ENCODE measurements around the gene RXRA.
A peak's percentile ranks its signal among the peaks of the same experiment; 100 is the strongest.

The RXRA gene

DNA sequence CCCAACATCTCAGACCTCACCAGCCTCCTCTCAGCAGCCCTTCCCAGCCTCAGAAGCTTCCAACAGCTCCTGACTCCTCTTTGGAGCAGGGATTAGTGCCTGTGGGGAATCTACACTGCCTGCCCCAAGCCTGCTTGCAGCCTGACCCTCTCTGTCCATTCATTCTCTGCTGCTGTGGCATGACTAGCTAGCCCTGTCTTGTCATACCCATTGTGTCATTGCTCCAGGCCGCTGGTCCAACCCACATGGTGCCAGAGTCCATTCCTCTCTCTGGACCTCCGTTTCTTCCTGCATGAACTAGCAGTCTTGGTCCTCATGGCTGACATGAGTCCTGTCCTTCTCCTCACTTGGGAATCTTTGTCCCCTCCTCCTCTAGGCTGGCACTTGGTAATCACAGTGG lies 12.8 kb upstream of the RXRA start:
- H3K4me3 ChIP-seq (ENCODE audit: low read depth, low read length) = no peak overlapping the region
- DNase-seq (ENCODE audit: low read depth, low spot score) = no peak
- in situ Hi-C loops (cut with HindIII; ENCODE audit: low sequenced_read_pairs) = loop anchor here (10.0 kb wide), 1 partner anchor 131 kb away; no protein-coding TSS in a partner anchor
- no peak for TF ChIP-seq CTCF (IDR thresholded peaks at IDR 0.05; ENCODE audit: low read depth, low read length)

GRCh38 chr9:134314039-134314949 lies 12.0 kb upstream of the RXRA start:
- no peak for TF ChIP-seq CTCF (IDR thresholded peaks at IDR 0.05; ENCODE audit: low read depth, low read length)
- DNase-seq (ENCODE audit: low read depth, low spot score) = no peak
- in situ Hi-C loops (cut with HindIII; ENCODE audit: low sequenced_read_pairs) = loop anchor here (10.0 kb wide), 1 partner anchor 131 kb away; no protein-coding TSS in a partner anchor
- no peak overlapping the region for H3K4me3 ChIP-seq (ENCODE audit: low read depth, low read length)

DNA sequence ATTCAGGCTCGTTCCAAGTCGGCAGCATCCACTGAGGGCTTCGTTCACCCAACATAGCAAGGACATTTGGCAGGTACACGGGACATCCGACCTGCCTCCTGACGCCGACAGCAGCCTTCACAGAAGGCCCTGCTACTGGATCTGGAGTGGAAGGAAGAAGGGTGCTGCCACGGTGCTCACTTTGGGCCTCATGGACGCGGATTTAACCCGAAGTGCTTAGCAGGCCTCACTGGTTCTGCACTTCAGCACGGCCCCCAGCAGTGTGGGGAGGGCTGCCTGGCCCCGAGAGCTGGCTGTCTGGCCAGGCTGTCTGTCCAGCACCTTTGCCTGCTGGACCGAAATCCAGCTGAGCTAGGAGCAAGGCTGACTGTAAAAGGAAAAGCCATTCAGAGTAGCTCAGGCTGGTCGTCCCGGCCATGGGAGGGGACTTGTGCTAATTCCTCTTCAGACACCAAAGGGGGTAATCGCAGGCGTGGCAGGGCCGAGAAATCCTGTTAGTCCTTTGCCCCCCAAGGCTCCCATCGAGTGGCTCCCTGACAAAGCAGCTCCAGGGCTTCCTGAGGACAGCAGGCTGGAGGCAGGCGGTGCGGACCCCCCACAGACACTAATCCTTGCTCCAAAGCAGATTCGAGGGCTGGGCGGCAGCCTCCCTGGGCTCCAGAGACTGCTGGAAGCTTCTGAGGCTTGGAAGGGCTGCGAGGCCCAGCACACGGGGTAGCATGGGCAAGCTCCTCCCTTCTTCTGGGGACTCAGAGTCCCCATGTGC lies 11.1 kb upstream of the RXRA start:
- TF ChIP-seq CTCF (IDR thresholded peaks at IDR 0.05; ENCODE audit: low read depth, low read length) = no peak
- H3K4me3 ChIP-seq (ENCODE audit: low read depth, low read length) = no peak overlapping the region
- DNase-seq (ENCODE audit: low read depth, low spot score) = no peak
- in situ Hi-C loops (cut with HindIII; ENCODE audit: low sequenced_read_pairs) = loop anchor here (10.0 kb wide), 1 partner anchor 130 kb away; no protein-coding TSS in a partner anchor

DNA sequence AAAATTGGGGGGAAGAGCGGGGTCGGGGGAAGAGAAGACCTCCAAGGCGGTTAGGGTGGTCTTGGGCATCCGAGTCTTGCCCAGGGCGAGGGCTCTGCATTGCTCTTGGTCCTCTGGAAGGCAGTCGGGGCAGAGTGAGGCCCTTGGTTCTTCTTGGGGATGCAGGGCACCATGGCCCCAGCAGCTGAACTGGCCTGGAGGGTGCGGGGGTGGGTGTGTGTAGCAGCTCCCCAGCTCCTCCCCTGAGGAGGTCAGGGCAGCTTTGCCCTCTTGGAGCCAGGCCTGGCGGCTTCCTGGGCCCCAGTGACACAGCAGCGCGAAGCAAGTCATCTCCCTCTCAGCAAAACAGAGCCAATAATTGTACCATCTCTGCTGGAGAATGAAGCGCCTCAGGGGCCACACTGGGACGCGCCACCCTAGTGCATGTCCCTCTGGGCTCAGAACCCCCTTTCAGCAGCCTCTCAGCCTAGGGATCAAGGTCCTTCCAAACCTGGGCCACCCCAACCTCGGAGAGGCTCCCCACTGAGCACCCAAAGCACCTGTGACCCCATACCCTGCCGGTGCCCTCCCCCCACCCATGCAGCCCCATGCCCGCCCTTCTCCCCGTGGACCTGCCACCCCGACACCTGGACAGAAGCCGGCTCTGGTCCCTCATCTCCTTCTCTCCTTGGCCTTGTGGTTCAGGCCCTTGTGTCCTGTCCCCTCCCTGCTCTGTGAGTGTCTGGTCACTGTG lies 10.4 kb upstream of the RXRA start:
- TF ChIP-seq CTCF (IDR thresholded peaks at IDR 0.05; ENCODE audit: low read depth, low read length) = no peak

DNA sequence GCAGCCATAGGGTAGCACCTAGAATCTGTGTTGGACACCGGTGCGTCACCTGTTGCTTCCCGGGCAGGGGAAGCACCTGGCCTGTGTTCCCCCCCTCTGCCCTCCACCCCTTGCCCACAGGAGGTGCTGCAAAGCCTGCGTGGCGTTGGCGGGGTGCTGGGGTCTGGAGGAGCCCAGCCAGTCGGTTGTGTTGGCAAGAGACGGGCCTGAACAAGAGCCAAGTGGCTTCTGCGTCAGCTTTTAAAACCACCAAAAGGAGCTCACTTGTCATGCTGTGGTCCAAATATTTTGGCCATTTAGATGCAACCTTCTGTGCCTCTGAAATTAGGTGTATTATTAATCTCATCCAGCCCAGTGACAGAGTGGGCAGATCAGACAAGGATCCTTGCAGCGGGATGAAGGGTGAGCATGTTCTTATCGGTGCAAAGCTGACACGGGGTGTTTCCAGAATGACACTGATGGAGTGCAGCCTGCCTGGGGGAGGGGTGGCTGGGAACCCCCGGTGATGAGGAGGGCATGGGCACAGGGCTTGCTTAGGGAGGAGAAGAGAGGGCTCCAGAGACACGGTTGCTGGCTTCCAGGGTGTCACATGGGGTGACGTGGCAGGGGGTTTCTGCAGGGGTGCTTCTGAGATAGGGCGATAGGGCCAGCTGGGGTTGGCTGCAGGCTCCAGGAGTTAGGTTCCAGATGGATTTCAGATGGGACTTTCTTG lies 9.7 kb upstream of the RXRA start:
- peak; percentile 48 for DNase-seq (ENCODE audit: low read depth, low spot score)
- in situ Hi-C loops (cut with HindIII; ENCODE audit: low sequenced_read_pairs) = loop anchor here (10.0 kb wide), 1 partner anchor 128 kb away; no protein-coding TSS in a partner anchor
- TF ChIP-seq CTCF (IDR thresholded peaks at IDR 0.05; ENCODE audit: low read depth, low read length) = no peak

More for the DNA sequence above, 10.4 kb upstream of the RXRA start:
- H3K4me3 ChIP-seq (ENCODE audit: low read depth, low read length) = no peak overlapping the region
- in situ Hi-C loops (cut with HindIII; ENCODE audit: low sequenced_read_pairs) = loop anchor here (10.0 kb wide), 1 partner anchor 129 kb away; no protein-coding TSS in a partner anchor
- no peak for DNase-seq (ENCODE audit: low read depth, low spot score)

More for the DNA sequence above, 9.7 kb upstream of the RXRA start:
- H3K4me3 ChIP-seq (ENCODE audit: low read depth, low read length) = no peak overlapping the region

Data from astrocyte of the spinal cord (primary cell).